ENCODE results near the gene ATXN1. TPM values are rescaled to one million over a fixed set of nuclear protein-coding genes. Genes with fewer than 3 reads are reported as not detected.

The ATXN1 gene
- total RNA-seq, 1 experiment from 2014 or later = 5.6 TPM

DNA sequence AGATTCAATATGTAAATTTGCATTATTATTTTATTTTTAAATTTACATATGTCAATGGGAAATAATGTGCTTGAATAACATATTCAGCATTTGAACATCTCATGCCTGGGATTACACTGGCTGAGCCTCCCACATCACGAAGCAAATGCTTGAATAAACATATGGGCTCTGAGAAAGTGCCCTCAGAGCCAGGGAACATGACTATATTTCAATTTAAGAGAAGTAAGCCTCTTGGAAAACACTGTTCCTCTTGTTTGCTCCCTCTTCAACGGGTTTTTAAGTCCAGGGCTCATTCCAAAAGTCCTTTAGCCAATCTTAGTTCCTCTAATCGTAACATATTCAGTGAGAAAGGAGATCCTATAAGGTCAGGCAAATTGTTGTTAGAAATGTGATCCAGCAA lies 400.9 kb downstream of the ATXN1 start:
- Histone ChIP-seq H3K9me3 (ENCODE audit: control insufficient read depth, low read depth, low read length) (no peaks in the 10 kb centered on the region), H2BK5ac (ENCODE audit: insufficient read length, low read length) (no peak overlapping the region), H3K14ac (ENCODE audit: insufficient read depth, low read length) (no peak overlapping the region), H3K23me2 (ENCODE audit: insufficient read length, low read depth, low read length, poor library complexity, severe bottlenecking) (no peaks in the 10 kb centered on the region), H4K91ac (ENCODE audit: insufficient read length, low read depth, low read length) (no peak overlapping the region), H3K79me2 (ENCODE audit: insufficient read depth, low read length) (no peaks in the 10 kb centered on the region), H3K4ac (ENCODE audit: low read depth, low read length) (no peak overlapping the region), H3K4me2 (ENCODE audit: insufficient read depth, insufficient read length, low read length) (no peak overlapping the region), H3K4me1 (ENCODE audit: insufficient read depth, low read length) (no peaks in the 10 kb centered on the region), H4K5ac (ENCODE audit: insufficient read length, low read depth, low read length) (no peak overlapping the region), H2BK20ac (ENCODE audit: low read depth, low read length, poor library complexity, severe bottlenecking) (no peak overlapping the region), H2BK15ac (ENCODE audit: low read depth, low read length) (no peak overlapping the region), H2AK5ac (ENCODE audit: insufficient read length, low read length) (no peak overlapping the region), H2BK120ac (ENCODE audit: low read depth, low read length, poor library complexity, severe bottlenecking) (no peak overlapping the region), H4K8ac (replicated peaks; ENCODE audit: insufficient read length, low read depth, low read length) (no peak overlapping the region), H3T11ph (ENCODE audit: low read length) (no peak overlapping the region), H3K27me3 (ENCODE audit: insufficient read depth, low read length) (no peaks in the 10 kb centered on the region), H3K18ac (ENCODE audit: insufficient read length, low read depth, low read length) (no peak overlapping the region), H3K56ac (ENCODE audit: insufficient read length, low read depth, low read length) (no peak overlapping the region), H2AFZ (ENCODE audit: low read length) (no peak overlapping the region), H3K79me1 (ENCODE audit: insufficient read depth, low read depth, low read length, poor library complexity, severe bottlenecking) (no peaks in the 10 kb centered on the region), H4K20me1 (ENCODE audit: control insufficient read depth, insufficient read depth, insufficient read length) (no peaks in the 10 kb centered on the region), H3K27ac (ENCODE audit: insufficient read length, low read depth, low read length) (no peak overlapping the region), H3K23ac (ENCODE audit: insufficient read length, low read depth, low read length) (no peak overlapping the region), H2BK12ac (ENCODE audit: insufficient read length, low read depth, low read length) (no peak overlapping the region), H3K9ac (ENCODE audit: extremely low read depth, insufficient read length, low read length) (no peak overlapping the region)
- no peaks in the 10 kb centered on the region for H3K9me3 Mint-ChIP-seq
- H3K4me1 Mint-ChIP-seq = peaks cover 8 to 9% of the 10 kb centered on the region in 2 experiments
- DNase-seq = no peak
- H3K36me3 Mint-ChIP-seq (ENCODE audit: insufficient read depth in 1 of 3, low read depth in 3 of 3) = no peaks in the 10 kb centered on the region
- H3K27ac Mint-ChIP-seq = no peak overlapping the region
- H3K27me3 Mint-ChIP-seq (ENCODE audit: low read depth) = no peaks in the 10 kb centered on the region
- no peak overlapping the region for H3K4me3 Mint-ChIP-seq
- no CpG with 5 or more reads among the region's 3 CpGs for WGBS (ENCODE audit: extremely low coverage, insufficient read length, low lambda C conversion rate)
- TF ChIP-seq, protein P1, sequence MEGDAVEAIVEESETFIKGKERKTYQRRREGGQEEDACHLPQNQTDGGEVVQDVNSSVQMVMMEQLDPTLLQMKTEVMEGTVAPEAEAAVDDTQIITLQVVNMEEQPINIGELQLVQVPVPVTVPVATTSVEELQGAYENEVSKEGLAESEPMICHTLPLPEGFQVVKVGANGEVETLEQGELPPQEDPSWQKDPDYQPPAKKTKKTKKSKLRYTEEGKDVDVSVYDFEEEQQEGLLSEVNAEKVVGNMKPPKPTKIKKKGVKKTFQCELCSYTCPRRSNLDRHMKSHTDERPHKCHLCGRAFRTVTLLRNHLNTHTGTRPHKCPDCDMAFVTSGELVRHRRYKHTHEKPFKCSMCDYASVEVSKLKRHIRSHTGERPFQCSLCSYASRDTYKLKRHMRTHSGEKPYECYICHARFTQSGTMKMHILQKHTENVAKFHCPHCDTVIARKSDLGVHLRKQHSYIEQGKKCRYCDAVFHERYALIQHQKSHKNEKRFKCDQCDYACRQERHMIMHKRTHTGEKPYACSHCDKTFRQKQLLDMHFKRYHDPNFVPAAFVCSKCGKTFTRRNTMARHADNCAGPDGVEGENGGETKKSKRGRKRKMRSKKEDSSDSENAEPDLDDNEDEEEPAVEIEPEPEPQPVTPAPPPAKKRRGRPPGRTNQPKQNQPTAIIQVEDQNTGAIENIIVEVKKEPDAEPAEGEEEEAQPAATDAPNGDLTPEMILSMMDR (conservative IDR thresholded peaks at IDR 0.05) = no peak
